DMS 273 (cell line): ENCODE results near the gene AQP1.
A peak's percentile ranks its signal among the peaks of the same experiment; 100 is the strongest.

Source experiments
- DNase-seq: peaks from one replicate; lab custom pipeline; 2025; ENCODE audit not compliant: unreplicated experiment; lab: John Stamatoyannopoulos, UW

The AQP1 gene

DNA sequence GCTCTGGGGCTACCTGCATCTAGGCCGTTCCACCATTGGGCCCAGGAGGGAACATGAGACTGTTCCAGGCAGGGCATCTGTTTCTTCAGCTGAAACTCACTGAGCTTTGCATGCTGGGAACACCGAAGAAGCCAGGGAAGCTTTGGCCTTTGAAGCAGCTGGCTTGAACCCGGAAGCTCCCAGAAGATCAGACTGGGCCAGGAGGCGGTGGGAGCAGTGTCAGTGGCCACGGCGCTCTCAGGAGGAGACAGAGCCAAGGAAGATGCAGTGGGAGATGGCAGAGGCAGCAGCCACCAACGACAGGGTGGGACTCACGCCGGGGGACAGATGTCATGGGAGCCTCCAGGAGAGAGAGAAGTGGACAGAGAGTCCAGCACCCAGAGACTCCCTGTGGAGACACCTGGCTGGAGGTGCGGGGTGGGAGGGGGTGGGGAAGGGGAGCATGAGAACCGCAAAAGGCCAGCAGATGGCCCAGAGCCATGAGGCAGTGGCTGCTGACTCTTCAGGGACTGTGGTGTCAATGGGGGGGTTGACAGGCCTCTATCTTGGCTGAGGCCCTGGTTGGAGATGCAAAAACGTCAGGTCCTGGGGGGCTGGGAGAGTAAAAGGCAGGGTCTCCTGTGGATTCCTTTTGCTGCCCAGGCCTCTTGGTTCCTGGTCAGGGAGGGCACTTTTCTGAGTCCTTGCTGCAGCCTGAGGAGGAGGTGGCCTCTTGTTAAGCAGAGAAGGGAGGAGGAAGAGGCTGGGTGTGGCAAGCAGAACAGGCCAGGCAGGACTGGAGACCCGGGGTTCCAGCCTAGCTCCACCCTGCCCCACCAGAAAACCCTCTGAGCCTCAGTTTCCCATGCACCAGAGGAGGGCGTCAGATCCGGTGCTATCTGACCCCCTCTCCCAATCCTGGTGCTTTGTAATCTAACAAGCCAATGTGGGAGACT is 6.3 kb upstream of the AQP1 start:
- peak; percentile 46 for DNase-seq

DNA sequence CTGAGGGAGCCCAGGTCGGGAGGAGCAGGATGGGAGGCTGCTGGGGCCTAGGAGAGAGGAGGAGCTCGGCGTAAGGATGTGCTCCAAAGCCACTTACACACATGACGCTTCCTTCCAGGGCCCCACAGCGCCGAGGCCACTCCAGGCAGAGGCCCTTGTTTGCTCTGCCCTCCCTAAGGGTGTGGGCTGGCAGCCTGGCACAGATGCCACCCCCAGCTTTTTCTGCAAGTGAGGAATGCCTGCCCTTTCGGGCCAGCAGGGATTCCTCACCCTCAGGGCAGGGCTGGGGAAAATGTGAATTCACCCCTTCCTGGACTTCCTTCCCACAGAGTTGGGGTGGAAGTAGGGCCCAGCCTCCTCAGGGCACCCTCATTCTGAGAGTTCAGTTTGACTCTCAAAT is 5.6 kb upstream of the AQP1 start:
- DNase-seq = peak; percentile 35

GRCh38 chr7:30906515-30907240 is 5.0 kb upstream of the AQP1 start:
- DNase-seq = peak; percentile 30

DNA sequence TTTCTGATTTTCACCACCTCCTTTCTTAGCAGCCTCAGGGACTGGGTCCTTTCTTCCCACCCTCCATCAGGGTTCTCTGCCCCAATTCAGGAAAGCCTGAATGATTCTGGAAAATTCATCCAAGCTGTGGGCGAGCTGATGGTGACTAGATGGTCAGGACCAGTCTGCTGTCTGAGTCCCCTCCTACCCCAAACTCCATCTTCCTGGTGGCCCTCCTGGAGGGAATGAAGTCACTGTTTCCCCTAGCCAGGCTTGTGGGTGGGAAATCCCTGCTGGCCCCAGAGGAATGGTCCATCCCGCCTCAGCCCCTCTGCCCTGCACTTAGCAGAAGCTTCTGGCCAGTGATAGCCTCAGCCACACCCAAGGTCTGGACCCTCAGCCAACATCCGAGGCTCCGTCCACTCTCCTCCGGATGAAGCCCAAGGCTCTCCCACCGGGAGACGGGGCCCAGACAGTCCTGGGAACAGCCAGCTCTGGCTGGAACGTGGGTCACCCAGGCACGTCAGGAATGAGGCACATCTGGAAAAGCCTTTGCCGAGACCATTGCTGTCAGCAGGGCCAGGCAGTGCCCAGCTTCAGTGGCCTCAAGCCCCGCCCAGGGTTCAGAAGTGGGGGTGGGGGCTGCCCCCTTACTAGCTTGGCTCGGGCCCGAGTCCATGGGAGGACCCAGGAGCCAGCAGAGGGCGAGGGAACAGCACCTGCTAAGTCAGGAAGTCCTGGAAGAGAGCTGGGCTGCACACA is 4.0 kb upstream of the AQP1 start:
- DNase-seq = peak; percentile 18

- peak; percentile 50 for DNase-seq
These were observed 3.0 kb upstream of the AQP1 start for GRCh38 chr7:30908681-30909080.

GRCh38 chr7:30909431-30909830 is 2.2 kb upstream of the AQP1 start:
- peak; percentile 31 for DNase-seq

- peak; percentile 32 for DNase-seq
These were observed 1.1 kb upstream of the AQP1 start for GRCh38 chr7:30910411-30911073.

- no peak for DNase-seq
These were observed 520 bp upstream of the AQP1 start for GRCh38 chr7:30911133-30911532.

DNA sequence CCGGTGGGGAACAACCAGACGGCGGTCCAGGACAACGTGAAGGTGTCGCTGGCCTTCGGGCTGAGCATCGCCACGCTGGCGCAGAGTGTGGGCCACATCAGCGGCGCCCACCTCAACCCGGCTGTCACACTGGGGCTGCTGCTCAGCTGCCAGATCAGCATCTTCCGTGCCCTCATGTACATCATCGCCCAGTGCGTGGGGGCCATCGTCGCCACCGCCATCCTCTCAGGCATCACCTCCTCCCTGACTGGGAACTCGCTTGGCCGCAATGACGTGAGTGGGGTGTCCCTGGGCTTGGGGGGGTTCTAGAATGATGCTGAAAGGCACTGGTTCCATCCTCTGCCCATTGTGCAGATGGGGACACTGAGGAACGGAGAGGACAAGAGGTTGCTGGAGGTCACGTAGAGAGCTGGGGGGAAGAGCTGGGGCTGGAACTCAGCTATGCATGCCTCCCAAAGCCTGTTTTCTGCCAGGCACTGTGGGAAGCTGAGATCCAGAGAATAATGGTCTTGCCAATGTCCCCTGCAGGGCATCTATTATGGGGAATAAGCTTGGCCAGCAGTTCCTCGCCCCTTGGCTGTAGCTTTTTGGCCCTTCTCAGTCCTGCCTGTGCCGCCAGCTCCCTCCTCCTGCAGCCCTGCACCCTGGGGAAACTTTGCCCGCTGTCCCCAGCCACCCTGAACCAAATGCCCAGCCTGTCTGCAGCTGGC is 523 bp downstream of the AQP1 start:
- DNase-seq = no peak

DNA sequence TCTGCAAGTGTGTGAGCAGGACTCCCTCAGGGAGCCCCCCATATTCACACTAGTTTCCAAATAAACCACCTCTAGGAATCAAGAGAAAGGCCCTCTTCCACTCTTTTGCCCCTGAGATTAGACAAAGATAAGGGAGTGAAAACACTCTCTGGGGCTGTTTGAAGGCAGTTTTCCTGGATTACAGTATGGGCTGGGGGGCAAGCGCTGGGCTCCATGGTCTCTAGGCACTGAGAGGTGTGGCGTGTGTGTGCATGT is 1.0 kb downstream of the AQP1 start:
- DNase-seq = no peak

DNA sequence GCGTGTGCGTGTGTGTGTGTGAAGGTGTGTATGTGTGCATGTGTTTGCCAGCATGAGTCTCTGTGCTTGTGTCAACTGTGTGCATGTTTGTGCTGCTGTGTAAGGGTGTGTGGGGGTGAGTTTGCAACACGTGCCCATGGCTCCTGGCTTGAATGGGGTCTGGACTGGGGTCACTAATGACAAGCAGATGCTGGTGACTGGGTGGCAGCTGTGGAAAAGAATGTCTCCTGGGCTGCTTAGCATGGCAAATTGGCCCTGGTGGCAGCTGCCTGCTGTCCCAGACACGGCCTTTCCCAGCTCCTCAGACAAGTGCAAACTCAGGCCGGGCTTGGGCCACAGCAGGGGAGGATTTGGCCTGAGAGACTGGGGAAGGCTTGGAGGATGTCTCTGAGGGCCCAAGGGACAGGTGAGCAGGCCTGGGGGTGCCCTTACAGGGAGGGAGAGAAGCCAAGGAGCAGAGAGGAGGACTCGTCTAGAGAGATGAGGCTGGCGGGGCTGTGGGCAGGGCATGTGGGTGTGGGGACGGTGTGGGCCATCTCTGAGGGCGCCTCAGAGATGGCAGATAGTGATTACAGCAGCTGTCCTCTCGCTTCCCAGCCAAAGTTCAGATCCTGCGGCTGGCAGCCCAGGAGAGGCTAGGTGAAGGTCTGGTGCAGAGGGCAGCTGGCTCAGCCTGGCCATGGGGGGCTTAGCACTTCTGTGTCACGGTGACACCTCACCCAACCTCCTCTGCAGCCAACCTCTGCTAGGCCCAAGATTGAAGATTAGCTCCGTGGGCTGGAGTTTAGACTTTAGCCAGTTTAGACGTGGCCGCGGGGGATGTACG is 1.5 kb downstream of the AQP1 start:
- peak; percentile 72 for DNase-seq

- DNase-seq = no peak
These were observed 2.3 kb downstream of the AQP1 start for GRCh38 chr7:30913821-30914515.

- DNase-seq = no peak
These were observed 2.9 kb downstream of the AQP1 start for GRCh38 chr7:30914596-30914995.

GRCh38 chr7:30915005-30915601 is 3.5 kb downstream of the AQP1 start:
- no peak for DNase-seq

- no peak for DNase-seq
These were observed 4.1 kb downstream of the AQP1 start for GRCh38 chr7:30915751-30916150.

DNA sequence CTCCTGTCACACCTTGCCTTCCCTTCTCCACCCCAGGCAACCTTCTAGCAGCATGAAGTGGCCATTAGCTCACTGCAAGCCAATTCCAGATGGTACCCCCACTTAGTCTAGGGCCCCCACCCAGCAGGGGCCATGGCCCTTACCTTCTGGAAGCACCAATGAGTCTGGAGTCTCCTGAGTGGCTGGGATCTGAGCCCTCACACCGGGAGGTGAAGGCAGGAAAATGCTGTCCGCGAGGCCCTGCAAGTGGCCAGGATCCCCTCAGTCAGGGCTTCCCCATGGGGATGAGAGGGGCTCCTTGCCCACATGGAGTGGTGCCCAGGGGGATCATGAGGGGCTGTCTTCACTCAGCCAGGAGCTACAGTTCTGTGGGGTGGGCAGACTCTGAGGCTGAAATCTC is 4.6 kb downstream of the AQP1 start:
- DNase-seq = peak; percentile 19

GRCh38 chr7:30916767-30917166 is 5.1 kb downstream of the AQP1 start:
- DNase-seq = no peak

DNA sequence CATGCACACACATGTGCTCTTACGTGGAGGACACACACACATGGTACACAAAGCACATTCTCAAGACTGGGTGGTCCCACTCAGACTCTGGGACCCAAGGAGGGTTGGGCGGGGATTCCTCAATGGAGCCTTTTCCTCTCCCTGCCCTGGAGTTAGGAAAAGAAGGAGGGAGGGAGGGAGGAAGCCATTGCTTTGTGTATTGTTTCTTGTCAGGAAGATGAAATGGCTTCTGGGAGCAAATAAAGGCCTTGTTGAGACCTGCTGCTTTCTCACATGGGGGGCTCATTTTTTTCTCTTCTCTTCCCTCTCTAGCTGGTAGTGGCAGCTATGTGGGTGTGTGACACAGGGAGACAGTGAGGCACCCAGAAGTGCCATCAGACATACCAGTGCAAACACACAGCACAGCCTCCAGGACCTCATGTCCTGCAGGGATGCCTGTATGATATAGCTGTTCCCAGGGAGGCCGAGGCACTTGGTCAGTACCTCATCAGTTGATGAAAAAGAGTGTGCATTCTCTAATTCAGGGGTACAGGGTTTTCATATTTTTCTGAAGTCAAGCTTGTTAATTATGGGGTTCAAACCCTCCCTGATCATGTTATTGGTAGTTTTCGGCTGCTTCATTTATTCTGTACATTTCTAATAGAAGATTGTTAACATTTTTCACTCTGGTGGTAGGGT is 5.7 kb downstream of the AQP1 start:
- no peak for DNase-seq
